Skeletal muscle satellite cell (primary cell): Measurements from ENCODE around the gene COL20A1.

Experiments used
- H3K27me3 ChIP-seq: 2 replicates; pipeline ENCODE4 v1.7.0; 2013; ENCODE audit warnings: low read length; ENCODE audit not compliant: control insufficient read depth, insufficient read depth
- H3K36me3 ChIP-seq: 2 replicates; pipeline ENCODE4 v1.7.0; 2013; ENCODE audit warnings: mild to moderate bottlenecking, control low read depth, low read length; ENCODE audit not compliant: insufficient read depth
- H3K4me1 ChIP-seq: 2 replicates; pipeline ENCODE4 v1.7.0; 2013; ENCODE audit warnings: low read length; ENCODE audit not compliant: control insufficient read depth, insufficient read depth
- H3K4me2 ChIP-seq: 2 replicates; pipeline ENCODE4 v1.7.0; 2013; ENCODE audit warnings: mild to moderate bottlenecking, low read length
- H3K4me3 ChIP-seq: 2 replicates; pipeline ENCODE4 v1.7.0; 2013; ENCODE audit warnings: low read length
- H3K9ac ChIP-seq: 2 replicates; pipeline ENCODE4 v1.7.0; 2013; ENCODE audit warnings: mild to moderate bottlenecking, low read depth, low read length, moderate library complexity
- H3K9me3 ChIP-seq: replicated peaks from 2 replicates; pipeline ENCODE4 v1.7.0; 2013; ENCODE audit warnings: mild to moderate bottlenecking, control low read depth, low read length

COL20A1 gene

DNA sequence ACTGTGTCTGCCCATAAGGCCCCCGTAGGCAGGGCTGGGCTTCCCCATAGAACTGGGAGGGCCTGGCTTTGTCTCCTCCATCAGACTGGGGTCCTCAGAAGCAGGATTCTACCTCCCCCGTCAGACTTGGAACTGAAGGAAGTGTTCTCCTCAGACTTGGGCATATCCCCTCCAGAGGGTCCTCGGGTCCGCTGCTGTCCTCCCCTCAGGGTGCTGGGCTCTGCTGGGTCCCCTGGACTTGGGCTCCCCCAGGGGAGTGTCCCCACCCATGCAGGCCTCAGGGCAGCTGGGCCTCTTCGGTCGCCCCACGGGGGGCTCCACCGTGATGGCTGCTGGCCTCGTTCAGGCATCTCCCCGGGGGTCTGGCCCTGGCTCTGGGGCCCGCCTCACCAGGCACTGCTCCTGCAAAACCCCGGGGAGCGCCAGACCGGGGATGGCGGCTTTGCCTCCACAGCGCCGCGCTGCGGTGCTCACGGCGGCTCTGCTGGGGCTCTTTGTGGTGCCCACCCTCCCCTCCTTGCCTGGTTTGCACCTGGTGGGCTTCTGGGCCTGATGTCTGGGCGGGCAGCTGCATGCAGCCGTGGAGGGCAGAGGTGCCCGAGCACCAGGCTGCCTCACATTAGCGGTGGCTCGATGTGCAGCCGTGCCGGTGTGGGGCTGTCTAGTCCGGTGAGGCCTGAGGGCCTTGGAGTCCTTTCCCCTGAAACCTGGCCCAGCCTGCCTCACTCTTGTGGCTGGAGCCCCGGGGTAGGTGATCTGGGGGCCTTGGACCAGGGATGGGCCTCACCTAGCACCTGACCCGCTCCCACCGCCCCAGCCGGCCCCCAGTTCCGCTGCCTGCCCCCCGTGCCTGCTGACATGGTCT, 13.9 kb downstream of the COL20A1 start:
- H3K27me3 ChIP-seq, result peaks cover 48% of the 10 kb centered on the region

GRCh38 chr20:63307538-63308217, 14.7 kb downstream of the COL20A1 start:
- Histone ChIP-seq H3K9me3 (no peaks in the 10 kb centered on the region), H3K4me2 (no peak overlapping the region), H3K27me3 (peaks cover 46% of the 10 kb centered on the region), H3K36me3 (no peaks in the 10 kb centered on the region), H3K9ac (no peak overlapping the region), H3K4me1 (no peaks in the 10 kb centered on the region), H3K4me3 (no peak overlapping the region)

More for the DNA sequence above, 13.9 kb downstream of the COL20A1 start:
- no peak overlapping the region for H3K9ac ChIP-seq
- H3K4me3 ChIP-seq, result no peak overlapping the region
- no peaks in the 10 kb centered on the region for H3K9me3 ChIP-seq
- no peaks in the 10 kb centered on the region for H3K4me1 ChIP-seq
- no peak overlapping the region for H3K4me2 ChIP-seq
- no peaks in the 10 kb centered on the region for H3K36me3 ChIP-seq

- H3K4me2 ChIP-seq, result no peak overlapping the region
- H3K9me3 ChIP-seq, result no peaks in the 10 kb centered on the region
- no peaks in the 10 kb centered on the region for H3K4me1 ChIP-seq
- no peak overlapping the region for H3K4me3 ChIP-seq
- peaks cover 41% of the 10 kb centered on the region for H3K27me3 ChIP-seq
- H3K9ac ChIP-seq, result no peak overlapping the region
- H3K36me3 ChIP-seq, result no peaks in the 10 kb centered on the region
Measured at GRCh38 chr20:63308218-63308911, 15.4 kb downstream of the COL20A1 start.

DNA sequence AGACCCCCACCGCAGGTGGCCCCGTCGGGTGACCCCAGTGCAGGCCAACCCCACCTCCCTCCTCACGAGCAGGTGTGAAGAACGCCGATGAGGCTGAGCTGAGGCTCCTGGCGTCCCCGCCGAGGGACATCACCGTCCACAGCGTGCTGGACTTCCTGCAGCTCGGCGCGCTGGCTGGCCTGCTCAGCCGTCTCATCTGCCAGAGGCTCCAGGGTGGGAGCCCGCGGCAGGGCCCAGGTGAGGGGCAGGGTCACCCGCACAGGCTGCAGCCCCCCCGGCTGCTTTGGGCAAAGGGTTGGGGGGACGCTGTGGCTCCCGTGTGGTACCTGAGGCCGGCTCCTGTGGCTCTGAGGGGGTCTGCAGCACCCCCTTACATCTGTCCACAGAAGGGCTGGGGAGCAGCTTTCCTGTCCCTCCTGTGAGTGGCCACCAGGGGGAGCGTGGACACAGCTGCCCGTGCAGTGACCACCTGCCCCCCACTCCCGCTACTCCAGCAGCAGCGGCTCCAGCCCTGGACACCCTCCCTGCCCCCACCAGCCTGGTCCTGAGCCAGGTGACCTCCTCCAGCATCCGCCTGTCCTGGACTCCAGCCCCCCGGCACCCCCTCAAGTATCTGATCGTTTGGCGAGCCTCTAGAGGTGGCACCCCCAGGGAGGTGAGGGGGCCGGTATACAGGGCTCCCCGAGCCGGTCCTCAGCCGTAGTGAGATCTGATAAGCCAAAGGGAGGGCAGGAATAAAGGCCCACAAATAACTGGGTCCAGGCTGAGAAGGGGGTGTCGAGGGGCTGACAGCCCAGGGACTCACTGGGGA, 16.5 kb downstream of the COL20A1 start:
- Histone ChIP-seq H3K9me3 (no peaks in the 10 kb centered on the region), H3K36me3 (no peaks in the 10 kb centered on the region), H3K4me2 (no peak overlapping the region), H3K4me3 (no peak overlapping the region), H3K27me3 (peaks cover 47% of the 10 kb centered on the region), H3K9ac (no peak overlapping the region), H3K4me1 (no peaks in the 10 kb centered on the region)

DNA sequence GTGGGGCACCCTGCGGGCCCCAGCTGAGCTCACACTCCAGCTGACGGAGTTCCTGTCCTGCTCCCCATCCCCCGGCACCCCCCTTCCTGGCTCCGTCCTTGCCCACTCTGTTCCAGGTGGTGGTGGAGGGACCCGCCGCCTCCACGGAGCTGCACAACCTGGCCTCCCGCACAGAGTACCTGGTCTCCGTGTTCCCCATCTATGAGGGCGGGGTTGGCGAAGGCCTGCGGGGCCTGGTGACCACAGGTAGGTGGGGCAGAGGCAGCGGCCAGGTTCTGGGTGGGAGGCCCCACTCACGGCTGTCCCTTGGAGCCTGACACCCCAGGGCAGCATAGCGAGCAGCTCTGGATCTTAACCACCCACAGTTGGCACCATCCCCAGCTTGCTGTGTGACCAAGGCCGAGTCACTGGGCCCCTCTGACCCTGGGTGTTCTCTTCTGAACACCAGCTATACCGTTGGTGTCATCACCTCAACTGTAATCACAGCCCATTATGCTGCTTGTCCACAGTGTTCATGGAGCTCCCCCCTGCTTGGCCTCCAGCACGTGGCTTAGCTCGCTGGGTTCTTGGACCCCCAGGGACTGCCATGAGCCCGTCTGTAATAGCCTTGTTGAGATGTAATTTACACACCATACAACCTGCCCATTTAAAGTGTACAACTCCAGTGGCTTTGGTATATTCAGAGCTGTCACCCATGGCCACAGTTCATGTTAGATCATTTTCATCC, 17.4 kb downstream of the COL20A1 start:
- no peak overlapping the region for H3K4me2 ChIP-seq
- no peak overlapping the region for H3K9ac ChIP-seq
- peaks cover 46% of the 10 kb centered on the region for H3K27me3 ChIP-seq
- H3K4me3 ChIP-seq, result no peak overlapping the region
- no peaks in the 10 kb centered on the region for H3K4me1 ChIP-seq
- H3K9me3 ChIP-seq, result no peaks in the 10 kb centered on the region
- no peaks in the 10 kb centered on the region for H3K36me3 ChIP-seq

DNA sequence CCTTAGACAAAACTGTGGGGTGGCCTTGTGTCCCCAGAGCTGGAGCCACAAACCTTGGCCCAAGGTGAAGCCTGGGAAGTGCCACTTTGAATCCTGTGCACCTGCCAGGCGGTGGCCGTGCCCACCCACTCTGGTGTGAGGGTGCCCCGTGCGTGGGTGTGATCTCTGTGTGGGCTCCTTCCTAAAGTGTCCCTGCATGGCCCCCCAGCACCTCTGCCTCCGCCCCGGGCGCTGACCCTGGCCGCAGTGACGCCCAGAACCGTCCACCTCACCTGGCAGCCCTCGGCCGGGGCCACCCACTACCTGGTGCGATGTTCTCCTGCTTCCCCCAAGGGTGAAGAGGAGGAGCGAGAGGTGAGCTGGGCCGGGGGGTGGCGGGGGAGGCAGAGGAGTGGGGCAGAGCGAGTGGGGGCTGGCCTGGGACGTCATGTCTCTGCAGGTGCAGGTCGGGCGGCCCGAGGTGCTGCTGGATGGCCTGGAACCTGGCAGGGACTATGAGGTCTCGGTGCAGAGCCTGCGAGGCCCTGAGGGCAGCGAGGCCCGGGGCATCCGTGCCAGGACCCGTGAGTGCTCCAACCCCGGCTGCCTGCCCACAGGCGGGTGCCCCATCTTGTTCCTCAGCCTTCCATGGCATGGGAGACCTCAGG, 18.3 kb downstream of the COL20A1 start:
- Histone ChIP-seq H3K9ac (no peak overlapping the region), H3K4me3 (no peak overlapping the region), H3K27me3 (peaks cover 44% of the 10 kb centered on the region), H3K9me3 (no peaks in the 10 kb centered on the region), H3K4me1 (no peaks in the 10 kb centered on the region), H3K4me2 (no peak overlapping the region), H3K36me3 (no peaks in the 10 kb centered on the region)

DNA sequence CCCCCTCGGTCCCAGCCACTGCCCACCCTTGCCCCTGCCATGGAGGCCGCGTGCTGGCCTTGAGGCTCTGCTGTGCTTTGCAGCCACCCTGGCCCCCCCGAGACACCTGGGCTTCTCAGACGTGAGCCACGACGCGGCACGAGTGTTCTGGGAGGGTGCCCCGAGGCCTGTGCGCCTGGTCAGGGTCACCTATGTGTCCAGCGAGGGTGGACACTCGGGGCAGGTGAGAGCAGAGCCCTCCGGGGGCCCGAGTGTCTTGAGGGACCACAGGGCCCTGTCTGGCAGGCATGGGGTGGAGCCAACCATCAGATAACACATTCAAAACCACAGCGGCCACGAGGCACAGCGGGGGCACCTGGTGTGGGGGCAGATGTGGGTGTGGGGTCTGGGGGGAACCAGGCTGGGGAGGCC, 18.9 kb downstream of the COL20A1 start:
- Histone ChIP-seq H3K4me1 (no peaks in the 10 kb centered on the region), H3K9me3 (no peaks in the 10 kb centered on the region), H3K36me3 (no peaks in the 10 kb centered on the region), H3K27me3 (peaks cover 44% of the 10 kb centered on the region), H3K4me2 (no peak overlapping the region), H3K4me3 (no peak overlapping the region), H3K9ac (no peak overlapping the region)

DNA sequence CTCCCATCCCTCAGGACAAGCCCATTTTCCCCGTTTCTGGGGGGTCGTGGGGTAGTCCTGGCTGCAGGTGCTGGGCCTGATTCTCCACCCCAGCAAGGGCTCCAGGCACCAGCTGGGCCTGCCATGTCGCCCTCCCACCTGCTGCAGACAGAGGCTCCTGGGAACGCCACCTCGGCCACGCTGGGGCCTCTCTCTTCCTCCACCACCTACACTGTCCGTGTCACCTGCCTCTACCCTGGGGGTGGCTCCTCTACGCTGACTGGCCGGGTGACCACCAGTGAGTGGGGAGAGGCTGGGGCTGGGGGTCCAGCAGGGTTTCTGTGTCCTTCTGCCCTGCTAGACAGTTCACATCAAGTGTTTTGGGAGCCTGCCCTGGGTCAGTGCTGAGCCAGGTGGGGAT, 19.3 kb downstream of the COL20A1 start:
- Histone ChIP-seq H3K4me1 (no peaks in the 10 kb centered on the region), H3K27me3 (peaks cover 40% of the 10 kb centered on the region), H3K4me2 (no peak overlapping the region), H3K36me3 (no peaks in the 10 kb centered on the region), H3K9me3 (no peaks in the 10 kb centered on the region), H3K9ac (no peak overlapping the region), H3K4me3 (no peak overlapping the region)

DNA sequence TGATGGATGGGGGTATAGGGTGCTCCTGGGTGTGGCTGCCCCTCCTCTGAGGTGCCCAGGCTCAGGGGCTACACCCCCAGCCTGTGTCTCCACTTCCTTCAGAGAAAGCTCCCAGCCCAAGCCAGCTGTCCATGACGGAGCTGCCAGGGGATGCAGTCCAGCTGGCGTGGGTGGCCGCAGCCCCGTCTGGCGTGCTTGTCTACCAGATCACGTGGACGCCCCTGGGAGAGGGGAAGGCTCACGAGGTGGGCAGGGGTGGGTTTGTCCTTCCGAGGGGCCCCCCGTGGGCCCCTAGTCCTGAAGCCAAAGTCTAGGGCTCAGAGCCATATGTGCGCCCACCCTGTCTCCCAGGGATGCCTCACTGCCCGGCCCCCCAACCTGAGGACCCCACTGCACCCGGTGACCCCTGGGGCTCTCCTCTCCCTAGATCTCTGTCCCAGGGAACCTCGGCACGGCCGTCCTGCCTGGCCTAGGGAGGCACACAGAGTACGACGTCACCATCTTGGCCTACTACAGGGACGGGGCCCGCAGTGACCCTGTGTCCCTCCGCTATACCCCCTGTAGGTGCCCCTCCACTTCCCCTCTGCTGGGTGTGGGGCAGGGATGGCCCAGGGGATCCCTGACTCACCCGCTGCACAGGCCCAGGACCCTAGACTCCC, 19.8 kb downstream of the COL20A1 start:
- Histone ChIP-seq H3K4me3 (no peak overlapping the region), H3K4me2 (no peak overlapping the region), H3K9ac (no peak overlapping the region), H3K27me3 (peaks cover 38% of the 10 kb centered on the region), H3K4me1 (no peaks in the 10 kb centered on the region), H3K9me3 (no peaks in the 10 kb centered on the region), H3K36me3 (no peaks in the 10 kb centered on the region)
